ENCODE measurements around the gene RPH3AL. TPM values are rescaled to one million over a fixed set of nuclear protein-coding genes. Genes with fewer than 3 reads are reported as not detected.
A peak's percentile ranks its signal among the peaks of the same experiment; 100 is the strongest.
"Not testable (repeated sequence)": the region's sequence is repeated elsewhere in the genome, so short reads cannot be mapped to it uniquely, and the experiment has no call there.

Gene RPH3AL
- total RNA-seq, 4 donors from 2014 or later: 10.0 to 51.1 (median 25.7) TPM

GRCh38 chr17:222172-222571 is 130.4 kb downstream of the RPH3AL start:
- ATAC-seq (ENCODE audit: low FRiP score) (no peak), DNase-seq (ENCODE audit: low spot score) (no peak)
- TF ChIP-seq CTCF (IDR thresholded peaks at IDR 0.05): no peak

GRCh38 chr17:219696-220095 is 132.9 kb downstream of the RPH3AL start:
- DNase-seq (ENCODE audit: low spot score) (no peak), ATAC-seq (ENCODE audit: low FRiP score) (no peak)
- TF ChIP-seq CTCF (IDR thresholded peaks at IDR 0.05): no peak

- peak; percentile 29 for ATAC-seq (ENCODE audit: low FRiP score)
- no peak for TF ChIP-seq CTCF (IDR thresholded peaks at IDR 0.05)
- DNase-seq (ENCODE audit: low spot score): no peak
Measured at GRCh38 chr17:218432-219110, 134.0 kb downstream of the RPH3AL start.

GRCh38 chr17:216625-217024 is 136.0 kb downstream of the RPH3AL start:
- no peak for TF ChIP-seq CTCF (IDR thresholded peaks at IDR 0.05)
- no peak for DNase-seq (ENCODE audit: low spot score)
- ATAC-seq (ENCODE audit: low FRiP score): no peak

- not testable (repeated sequence) for DNase-seq (ENCODE audit: low spot score)
- peak; percentile 50 for ATAC-seq (ENCODE audit: low FRiP score)
Measured at GRCh38 chr17:215563-216478, 136.8 kb downstream of the RPH3AL start.

GRCh38 chr17:214881-215331 is 137.7 kb downstream of the RPH3AL start:
- ATAC-seq (ENCODE audit: low FRiP score) (no peak), DNase-seq (ENCODE audit: low spot score) (no peak)
- TF ChIP-seq CTCF (IDR thresholded peaks at IDR 0.05): no peak

- no peak for TF ChIP-seq CTCF (IDR thresholded peaks at IDR 0.05)
- ATAC-seq (ENCODE audit: low FRiP score) (no peak), DNase-seq (ENCODE audit: low spot score) (no peak)
Measured at GRCh38 chr17:213286-214105, 139.1 kb downstream of the RPH3AL start.

Data from omental fat pad (tissue), 4 donors.